HG03135 (cell line): Measurements from ENCODE around the gene ITIH2.
"Not testable (repeated sequence)": the region's sequence is repeated elsewhere in the genome, so short reads cannot be mapped to it uniquely, and the experiment has no call there.

Source experiments
- ATAC-seq: cut with Tn5 transposase; IDR thresholded peaks from one replicate; pipeline ENCODE4 v1.9.1; 2021; ENCODE audit warnings: mild to moderate bottlenecking, moderate library complexity; ENCODE audit not compliant: unreplicated experiment

The ITIH2 gene

DNA sequence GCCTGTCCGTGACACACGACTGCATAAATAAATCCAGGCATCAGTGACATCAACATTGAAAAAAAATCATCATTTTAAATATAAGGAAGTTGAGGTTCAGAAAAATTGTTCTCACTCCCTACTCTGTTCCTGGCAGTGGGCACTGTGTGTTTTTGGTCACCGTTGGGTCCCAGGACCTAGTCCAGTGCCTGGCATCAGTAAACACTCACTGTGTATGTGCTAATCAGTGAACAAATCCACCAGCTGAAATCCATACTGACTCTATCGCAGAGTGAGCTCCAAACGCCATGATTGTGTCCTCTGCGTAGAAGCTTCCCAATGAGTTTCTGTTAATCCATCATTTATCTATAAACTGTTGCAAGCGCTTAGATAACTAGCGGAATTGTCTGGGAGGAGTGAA is 41.2 kb downstream of the ITIH2 start:
- ATAC-seq, result no peak

DNA sequence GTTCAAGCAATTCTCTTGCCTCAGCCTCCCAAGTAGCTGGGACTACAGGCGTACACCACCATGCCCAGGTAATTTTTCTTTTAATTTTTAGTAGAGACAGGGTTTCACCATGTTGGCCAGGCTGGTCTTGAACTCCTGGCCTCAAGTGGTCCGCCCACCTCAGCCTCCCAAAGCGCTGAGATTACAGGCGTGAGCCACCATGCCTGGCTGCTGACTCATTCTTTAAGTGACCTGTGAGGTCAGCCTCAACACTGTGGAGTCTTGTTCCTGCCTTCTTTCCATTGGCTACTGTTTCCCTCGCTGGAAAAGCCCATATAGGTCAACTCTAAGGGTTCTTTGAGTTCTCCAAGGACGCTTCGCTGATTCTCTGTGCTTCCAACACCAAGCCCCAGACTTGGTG is 45.5 kb downstream of the ITIH2 start:
- not testable (repeated sequence) for ATAC-seq

DNA sequence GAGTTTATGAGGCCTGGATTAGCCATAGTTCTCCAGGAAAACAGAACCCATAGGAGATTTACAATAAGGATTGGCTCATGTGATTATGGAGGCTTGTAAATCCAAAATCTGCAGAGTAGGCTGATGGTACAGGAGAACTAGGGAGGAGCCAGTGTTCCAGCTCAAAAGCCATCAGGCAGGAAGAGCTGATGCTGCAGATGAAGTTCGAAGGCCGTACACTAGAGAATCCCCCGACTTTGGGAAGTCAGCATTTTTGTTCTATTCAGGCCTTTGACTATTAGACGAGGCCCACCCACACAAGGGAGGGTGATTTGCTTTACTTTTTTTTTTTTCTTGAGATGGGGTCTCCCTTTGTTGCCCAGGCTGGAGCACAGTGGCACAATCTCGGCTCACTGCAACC is 47.1 kb downstream of the ITIH2 start:
- ATAC-seq, result no peak

DNA sequence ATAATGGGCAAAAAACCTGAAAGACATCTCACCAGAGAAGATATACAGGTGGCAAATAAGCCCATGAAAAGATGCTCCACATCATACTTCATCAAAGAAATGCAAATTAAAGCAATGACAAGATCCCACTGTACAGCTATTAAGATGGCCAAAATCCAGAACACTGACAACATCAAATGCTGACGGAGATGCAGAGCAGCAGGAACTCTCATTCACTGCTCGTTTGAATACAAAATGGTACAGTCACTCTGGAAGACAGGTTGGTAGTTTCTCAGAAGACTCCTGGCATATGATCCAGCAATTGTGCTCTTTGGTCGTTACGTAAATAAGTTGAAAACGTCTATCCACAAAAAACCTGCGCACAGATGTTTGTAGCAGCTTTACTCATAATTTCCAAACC is 49.1 kb downstream of the ITIH2 start:
- ATAC-seq, result no peak

DNA sequence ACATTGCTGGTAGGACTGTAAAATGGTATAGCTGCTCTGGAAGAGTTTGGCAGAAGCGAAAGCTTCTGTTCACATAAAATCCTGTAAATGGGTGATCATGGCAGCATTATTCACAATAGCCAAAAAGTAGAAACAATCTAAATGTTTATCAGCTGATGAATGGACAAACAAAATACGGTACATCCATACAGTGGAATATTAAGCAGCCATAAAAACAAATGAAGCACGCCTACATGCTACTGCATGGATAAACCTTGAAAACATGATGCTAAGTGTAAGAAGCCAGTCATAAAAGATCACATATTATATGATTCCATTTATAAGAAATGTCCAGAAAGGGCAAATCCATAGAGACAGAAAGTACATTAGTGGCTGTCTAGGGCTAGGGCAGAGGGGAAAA is 52.0 kb downstream of the ITIH2 start:
- ATAC-seq, result no peak

GRCh38 chr10:7756360-7756992 is 53.4 kb downstream of the ITIH2 start:
- no peak for ATAC-seq

- no peak for ATAC-seq
These were observed 60.8 kb downstream of the ITIH2 start for GRCh38 chr10:7763929-7764328.

GRCh38 chr10:7766241-7766640 is 63.1 kb downstream of the ITIH2 start:
- ATAC-seq, result no peak

DNA sequence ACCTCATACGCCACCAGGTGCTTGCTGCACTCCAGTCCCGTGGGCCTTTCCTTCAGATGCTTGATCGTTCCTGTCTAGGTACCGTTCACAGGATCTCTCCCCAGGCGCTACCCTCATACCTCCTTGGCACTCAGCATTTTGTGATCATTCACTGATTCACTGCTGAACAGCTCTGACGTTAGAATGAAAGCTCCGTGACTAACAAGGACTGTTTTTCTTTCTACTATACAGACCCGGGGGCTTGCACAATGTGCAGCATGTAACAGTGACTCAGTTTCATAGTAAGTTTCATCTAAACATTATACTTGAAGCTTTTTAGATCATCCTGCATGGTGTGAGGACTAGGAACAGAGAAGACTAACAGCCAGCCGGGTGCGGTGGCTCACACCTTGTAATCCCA is 64.1 kb downstream of the ITIH2 start:
- ATAC-seq, result no peak

- ATAC-seq, result no peak
These were observed 65.3 kb downstream of the ITIH2 start for GRCh38 chr10:7768417-7768816.

GRCh38 chr10:7773845-7774801 is 71.0 kb downstream of the ITIH2 start:
- ATAC-seq, result no peak

GRCh38 chr10:7776777-7777176 is 73.7 kb downstream of the ITIH2 start:
- no peak for ATAC-seq

DNA sequence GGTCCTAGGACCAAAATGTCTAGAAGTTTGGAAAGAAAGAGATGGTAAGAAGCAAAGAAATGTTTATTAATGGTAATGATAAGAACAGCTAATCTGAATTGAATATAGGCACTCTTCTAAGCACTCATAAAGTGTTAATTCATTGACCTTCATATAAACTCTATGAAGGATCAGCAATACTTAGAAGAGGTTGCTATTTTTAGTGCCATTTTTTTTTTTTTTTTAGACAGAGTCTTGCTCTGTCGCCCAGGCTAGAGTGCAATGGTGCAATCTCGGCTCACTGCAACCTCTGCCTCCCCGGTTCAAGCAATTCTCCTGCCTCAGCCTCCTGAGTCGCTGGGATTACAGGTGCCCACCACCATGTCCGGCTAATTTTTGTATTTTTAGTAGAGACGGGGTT is 79.1 kb downstream of the ITIH2 start:
- ATAC-seq, result not testable (repeated sequence)

GRCh38 chr10:7786430-7786829 is 83.3 kb downstream of the ITIH2 start:
- no peak for ATAC-seq

DNA sequence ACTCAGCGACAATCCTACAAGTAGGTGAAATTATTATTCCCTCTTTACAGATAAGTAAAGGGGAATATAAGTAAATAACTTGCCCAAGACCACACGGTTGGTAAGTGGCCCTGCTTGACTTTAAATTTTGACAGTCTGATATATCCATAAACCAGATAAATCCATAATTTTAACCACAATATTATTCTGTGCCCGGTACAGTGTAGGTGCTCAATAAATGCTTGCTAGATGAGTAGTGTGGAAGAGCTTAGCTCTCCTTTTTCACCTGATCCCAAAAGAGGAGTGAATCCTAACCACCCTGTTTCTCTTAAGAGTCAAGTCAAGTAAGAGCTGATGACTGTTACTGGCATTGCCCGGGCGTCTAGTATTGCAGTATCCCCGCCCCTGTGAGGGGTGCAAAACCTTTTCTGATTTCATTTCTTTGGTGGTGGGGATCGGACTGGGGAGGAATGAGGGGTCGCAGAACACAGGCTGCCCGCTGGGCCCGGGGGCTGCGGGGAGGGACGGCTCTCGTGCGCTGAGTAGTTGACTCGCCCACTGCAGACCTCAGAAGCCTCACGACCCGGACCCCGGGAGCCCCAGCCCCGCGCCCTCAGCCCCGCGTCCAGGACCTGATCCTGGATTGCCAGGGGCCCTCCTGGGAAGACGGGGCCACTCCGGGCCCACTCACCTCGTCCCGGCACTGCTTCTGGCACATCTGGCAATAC is 84.2 kb downstream of the ITIH2 start:
- ATAC-seq, result peak; percentile 16

DNA sequence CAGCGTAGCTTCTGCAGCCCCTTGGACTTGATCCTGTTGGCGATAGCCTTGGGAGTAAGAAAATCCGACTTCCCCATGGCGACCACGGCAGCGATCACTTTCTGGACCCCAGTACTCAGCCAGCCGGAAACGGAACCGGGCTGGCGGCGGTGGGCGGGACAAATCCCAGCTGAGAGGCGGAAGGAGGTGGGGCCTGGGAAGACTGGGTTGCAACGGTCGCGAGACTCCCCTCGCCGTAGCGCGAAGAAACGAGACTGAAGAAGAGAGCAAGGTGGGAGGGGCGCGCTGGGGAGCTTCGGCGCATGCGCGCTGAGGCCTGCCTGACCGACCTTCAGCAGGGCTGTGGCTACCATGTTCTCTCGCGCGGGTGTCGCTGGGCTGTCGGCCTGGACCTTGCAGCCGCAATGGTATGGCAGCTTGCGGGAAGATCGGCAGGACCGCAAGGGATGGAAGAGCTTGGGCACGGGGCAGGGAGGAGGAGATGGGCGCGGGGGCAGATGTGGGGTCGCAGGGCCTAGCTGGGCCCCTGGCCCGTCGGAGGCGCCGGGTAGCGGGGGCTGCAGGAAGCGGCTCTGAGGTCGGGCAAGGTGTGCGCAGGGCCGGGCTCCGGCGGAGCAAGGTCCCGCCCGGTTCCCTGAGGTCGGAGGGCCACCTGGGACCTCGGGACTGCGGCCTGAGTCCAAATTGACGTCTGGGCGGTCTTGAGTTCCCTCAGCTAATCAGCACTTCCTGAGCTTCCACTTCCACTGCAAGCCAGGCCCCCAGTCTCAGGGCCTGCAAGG is 84.9 kb downstream of the ITIH2 start, which contains the start of the genes ATP5F1C and KIN:
ATP5F1C (plus strand) TSS at position 321 of the 782 bp plus-strand sequence; CDS start at position 352, 31 bp downstream.
KIN (minus strand) TSS at position 137 of the 782 bp plus-strand sequence; CDS start at position 77, 60 bp downstream.
- peak; percentile 94 for ATAC-seq

DNA sequence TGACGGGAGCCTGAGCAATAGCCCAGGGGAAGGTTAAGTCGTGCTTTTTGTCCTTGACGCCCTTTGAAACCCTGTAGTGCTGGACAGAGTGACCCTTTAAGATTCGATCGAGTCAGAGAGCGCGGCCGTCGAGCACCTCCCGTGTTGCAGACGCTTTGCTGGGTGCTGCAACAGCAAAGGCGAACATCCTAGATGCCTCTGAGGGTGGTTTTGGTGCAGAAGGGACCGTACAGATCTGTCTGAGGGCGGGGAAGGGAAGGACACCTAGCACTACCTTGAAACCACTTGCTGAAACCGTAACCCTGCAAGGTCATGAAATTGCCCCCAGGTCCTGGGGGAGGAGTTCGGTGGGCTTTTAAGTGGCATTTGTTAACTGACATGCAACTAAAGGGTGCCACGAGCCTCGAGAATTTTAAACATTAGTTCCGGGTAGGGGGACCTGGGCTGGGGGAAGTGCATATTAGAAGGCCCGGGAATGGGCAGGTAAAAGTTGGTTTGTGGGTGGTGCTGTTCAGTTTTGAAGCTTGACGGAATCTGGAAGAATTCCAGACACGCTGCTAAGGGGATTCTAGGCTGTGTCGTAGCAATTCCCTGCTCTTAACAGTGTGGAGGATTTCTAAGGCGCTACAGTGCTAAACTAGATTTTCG is 85.6 kb downstream of the ITIH2 start:
- peak; percentile 19 for ATAC-seq

GRCh38 chr10:7789390-7789789 is 86.3 kb downstream of the ITIH2 start:
- no peak for ATAC-seq

DNA sequence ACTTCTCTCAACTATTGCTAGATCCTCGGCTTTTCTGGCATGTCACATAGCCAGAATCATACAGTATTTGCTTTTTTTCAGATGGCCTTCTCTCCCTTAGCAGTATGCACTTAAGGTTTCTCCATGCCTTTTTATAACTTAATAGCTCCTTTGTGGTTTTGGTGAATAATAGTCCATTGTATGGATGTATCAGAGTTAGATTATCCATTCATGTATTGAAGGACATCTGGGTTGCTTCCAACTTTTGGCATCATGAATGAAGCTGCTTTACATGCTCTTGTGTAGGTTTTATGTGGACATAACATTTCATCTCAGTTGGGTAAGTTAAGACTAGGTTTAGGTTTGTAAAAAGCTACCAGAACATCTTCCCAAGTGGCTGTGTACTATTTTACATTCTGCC is 89.4 kb downstream of the ITIH2 start:
- no peak for ATAC-seq
